ENCODE data around the gene RPL38. TPM values are rescaled to one million over a fixed set of nuclear protein-coding genes. Genes with fewer than 3 reads are reported as not detected.

Gene RPL38
- total RNA-seq, 1 donor from 2014 or later: 659 TPM

GRCh38 chr17:74224959-74225725 is 21.7 kb downstream of the RPL38 start:
- Histone ChIP-seq H3K9me3 (no peaks in the 10 kb centered on the region), H3K27ac (no peak overlapping the region), H3K4me3 (no peak overlapping the region), H3K27me3 (no peaks in the 10 kb centered on the region), H3K4me1 (no peaks in the 10 kb centered on the region), H3K36me3 (no peaks in the 10 kb centered on the region)
- TF ChIP-seq CTCF (IDR thresholded peaks at IDR 0.05): no peak
- intact Hi-C loops (cut with DNase I): no loop called here
- DNase-seq: no peak
- ATAC-seq: no peak

- DNase-seq (no peak), ATAC-seq (peak; percentile 35)
- H3K27ac ChIP-seq: no peak overlapping the region
- intact Hi-C loops (cut with DNase I): no loop called here
- no peaks in the 10 kb centered on the region for H3K27me3 ChIP-seq
- no peaks in the 10 kb centered on the region for H3K36me3 ChIP-seq
- H3K4me1 ChIP-seq: no peaks in the 10 kb centered on the region
- TF ChIP-seq CTCF (IDR thresholded peaks at IDR 0.05): no peak
- H3K9me3 ChIP-seq: no peaks in the 10 kb centered on the region
- H3K4me3 ChIP-seq: no peak overlapping the region
These were observed 22.8 kb downstream of the RPL38 start for GRCh38 chr17:74226252-74226651.

- no peaks in the 10 kb centered on the region for H3K36me3 ChIP-seq
- DNase-seq (no peak), ATAC-seq (no peak)
- H3K9me3 ChIP-seq: no peaks in the 10 kb centered on the region
- H3K27ac ChIP-seq: no peak overlapping the region
- no peaks in the 10 kb centered on the region for H3K4me1 ChIP-seq
- intact Hi-C loops (cut with DNase I): no loop called here
- H3K27me3 ChIP-seq: no peaks in the 10 kb centered on the region
- no peak overlapping the region for H3K4me3 ChIP-seq
- TF ChIP-seq CTCF (IDR thresholded peaks at IDR 0.05): no peak
These were observed 24.0 kb downstream of the RPL38 start for GRCh38 chr17:74227271-74228080.

- no peaks in the 10 kb centered on the region for H3K36me3 ChIP-seq
- DNase-seq (no peak), ATAC-seq (no peak)
- intact Hi-C loops (cut with DNase I): no loop called here
- H3K27ac ChIP-seq: no peak overlapping the region
- no peaks in the 10 kb centered on the region for H3K9me3 ChIP-seq
- no peaks in the 10 kb centered on the region for H3K4me1 ChIP-seq
- TF ChIP-seq CTCF (IDR thresholded peaks at IDR 0.05): no peak
- H3K4me3 ChIP-seq: no peak overlapping the region
- no peaks in the 10 kb centered on the region for H3K27me3 ChIP-seq
These were observed 25.0 kb downstream of the RPL38 start for GRCh38 chr17:74228306-74228978.

GRCh38 chr17:74230896-74231295 is 27.4 kb downstream of the RPL38 start:
- Histone ChIP-seq H3K36me3 (no peaks in the 10 kb centered on the region), H3K27ac (no peak overlapping the region), H3K27me3 (no peaks in the 10 kb centered on the region), H3K4me3 (no peak overlapping the region), H3K9me3 (no peaks in the 10 kb centered on the region), H3K4me1 (peaks cover 4% of the 10 kb centered on the region)
- TF ChIP-seq CTCF (IDR thresholded peaks at IDR 0.05): no peak
- intact Hi-C loops (cut with DNase I): no loop called here
- no peak for DNase-seq
- ATAC-seq: no peak
